PC-3 (cell line): ENCODE measurements around the gene FTO.

Source experiments
- EZH2phosphoT487 ChIP-seq: fragments of 300-600 bp; sonication (generic); IDR thresholded peaks from 2 replicates; pipeline ENCODE4 v1.6.1; 2018; ENCODE audit warnings: mild to moderate bottlenecking, antibody characterized with exemption, low read length, borderline replicate concordance
- TF ChIP-seq, protein P1 (sequence below): fragments of 300-600 bp; sonication (generic); conservative IDR thresholded peaks from 2 replicates; pipeline ENCODE4 v1.5.1; 2017; ENCODE audit warnings: antibody characterized with exemption, low read depth, mild to moderate bottlenecking, low read length

DNA sequence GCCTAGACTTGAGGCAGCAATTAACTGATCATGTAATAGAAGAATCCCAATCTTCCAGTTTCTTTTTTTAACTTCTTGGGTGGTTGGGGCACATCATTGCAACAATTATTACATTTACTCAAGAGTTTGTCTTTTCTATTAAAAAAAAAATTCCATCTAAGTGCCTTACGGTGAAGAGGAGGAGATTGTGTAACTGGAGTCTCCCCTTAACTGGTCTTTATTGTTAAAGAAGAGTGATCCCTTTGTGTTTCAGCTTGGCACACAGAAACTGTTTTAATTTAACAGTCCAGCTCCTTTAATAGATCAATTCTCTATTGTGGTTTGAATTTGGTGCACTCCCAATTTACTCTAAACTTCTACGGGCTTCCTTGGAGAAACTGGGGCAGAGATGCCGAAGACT, 75.2 kb downstream of the FTO start:
- TF ChIP-seq, protein P1, sequence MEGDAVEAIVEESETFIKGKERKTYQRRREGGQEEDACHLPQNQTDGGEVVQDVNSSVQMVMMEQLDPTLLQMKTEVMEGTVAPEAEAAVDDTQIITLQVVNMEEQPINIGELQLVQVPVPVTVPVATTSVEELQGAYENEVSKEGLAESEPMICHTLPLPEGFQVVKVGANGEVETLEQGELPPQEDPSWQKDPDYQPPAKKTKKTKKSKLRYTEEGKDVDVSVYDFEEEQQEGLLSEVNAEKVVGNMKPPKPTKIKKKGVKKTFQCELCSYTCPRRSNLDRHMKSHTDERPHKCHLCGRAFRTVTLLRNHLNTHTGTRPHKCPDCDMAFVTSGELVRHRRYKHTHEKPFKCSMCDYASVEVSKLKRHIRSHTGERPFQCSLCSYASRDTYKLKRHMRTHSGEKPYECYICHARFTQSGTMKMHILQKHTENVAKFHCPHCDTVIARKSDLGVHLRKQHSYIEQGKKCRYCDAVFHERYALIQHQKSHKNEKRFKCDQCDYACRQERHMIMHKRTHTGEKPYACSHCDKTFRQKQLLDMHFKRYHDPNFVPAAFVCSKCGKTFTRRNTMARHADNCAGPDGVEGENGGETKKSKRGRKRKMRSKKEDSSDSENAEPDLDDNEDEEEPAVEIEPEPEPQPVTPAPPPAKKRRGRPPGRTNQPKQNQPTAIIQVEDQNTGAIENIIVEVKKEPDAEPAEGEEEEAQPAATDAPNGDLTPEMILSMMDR = no peak
- no peak for TF ChIP-seq EZH2phosphoT487
